ENCODE results near the gene PMS2. TPM values are rescaled to one million over a fixed set of nuclear protein-coding genes. Genes with fewer than 3 reads are reported as not detected.
A peak's percentile ranks its signal among the peaks of the same experiment; 100 is the strongest.
"Not testable (repeated sequence)": the region's sequence is repeated elsewhere in the genome, so short reads cannot be mapped to it uniquely, and the experiment has no call there.

Gene PMS2
- total RNA-seq, 1 donor from 2014 or later = 9.9 TPM

DNA sequence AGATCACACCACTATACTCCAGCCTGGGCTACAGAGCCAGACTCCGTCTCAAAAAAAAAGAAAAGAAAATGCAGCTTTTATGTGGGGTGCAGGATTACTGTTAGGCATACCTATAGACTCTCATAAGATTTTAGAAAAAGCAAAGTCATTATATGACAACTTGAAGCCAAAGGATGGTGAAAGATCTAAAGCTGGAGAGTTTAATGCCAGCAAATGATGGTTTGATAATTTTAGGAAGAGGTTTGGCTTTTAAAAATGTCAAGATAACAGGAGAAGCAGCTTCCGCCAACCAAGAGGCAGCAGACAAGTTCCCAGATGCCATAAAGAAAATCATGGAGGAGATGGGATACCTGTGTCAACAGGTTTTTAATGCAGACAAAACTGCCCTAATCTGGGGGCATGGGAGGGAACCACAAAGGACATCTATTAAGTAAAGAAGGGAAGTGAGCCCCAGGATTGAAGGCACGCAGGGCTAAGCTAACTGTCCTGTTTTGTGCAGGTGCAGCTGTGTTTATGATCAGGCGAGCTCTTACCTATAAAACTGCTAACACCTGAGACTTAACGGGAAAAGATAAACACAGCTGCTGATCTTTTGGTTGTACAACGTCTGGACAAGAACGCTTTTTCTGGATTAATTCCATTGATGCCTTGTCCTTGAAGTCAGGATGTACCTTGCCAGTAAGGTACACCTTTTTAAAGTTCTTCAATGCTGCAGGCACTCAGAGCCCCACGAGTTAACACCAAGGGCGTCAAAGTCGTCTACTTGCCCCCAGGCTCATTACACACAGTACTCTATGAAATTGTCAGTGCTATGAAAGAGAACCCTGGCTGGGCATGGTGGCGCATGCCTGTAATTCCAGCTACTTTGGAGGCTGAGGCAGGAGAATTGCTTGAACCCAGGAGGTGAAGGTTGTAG lies 11.8 kb upstream of the PMS2 start:
- ATAC-seq (no peak), DNase-seq (ENCODE audit: low spot score) (no peak)
- intact Hi-C loops (cut with DNase I) = no loop called here

DNA sequence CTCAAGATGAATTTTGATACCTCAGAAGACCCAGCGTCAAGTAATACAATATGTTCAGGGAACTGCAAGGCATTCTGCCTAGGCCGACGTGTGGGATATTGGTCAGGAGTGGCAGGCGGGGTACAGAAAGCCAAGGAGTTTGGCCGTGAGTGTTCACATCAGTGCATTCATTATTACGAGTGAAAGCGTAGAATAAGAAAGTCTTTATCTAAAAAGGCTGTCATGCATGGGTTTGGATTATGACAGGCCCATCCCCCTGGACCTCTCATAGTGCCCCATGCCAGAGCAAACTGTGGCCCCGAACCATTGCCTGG lies 7.8 kb upstream of the PMS2 start:
- no peak for DNase-seq (ENCODE audit: low spot score)
- intact Hi-C loops (cut with DNase I) = no loop called here
- ATAC-seq = no peak

DNA sequence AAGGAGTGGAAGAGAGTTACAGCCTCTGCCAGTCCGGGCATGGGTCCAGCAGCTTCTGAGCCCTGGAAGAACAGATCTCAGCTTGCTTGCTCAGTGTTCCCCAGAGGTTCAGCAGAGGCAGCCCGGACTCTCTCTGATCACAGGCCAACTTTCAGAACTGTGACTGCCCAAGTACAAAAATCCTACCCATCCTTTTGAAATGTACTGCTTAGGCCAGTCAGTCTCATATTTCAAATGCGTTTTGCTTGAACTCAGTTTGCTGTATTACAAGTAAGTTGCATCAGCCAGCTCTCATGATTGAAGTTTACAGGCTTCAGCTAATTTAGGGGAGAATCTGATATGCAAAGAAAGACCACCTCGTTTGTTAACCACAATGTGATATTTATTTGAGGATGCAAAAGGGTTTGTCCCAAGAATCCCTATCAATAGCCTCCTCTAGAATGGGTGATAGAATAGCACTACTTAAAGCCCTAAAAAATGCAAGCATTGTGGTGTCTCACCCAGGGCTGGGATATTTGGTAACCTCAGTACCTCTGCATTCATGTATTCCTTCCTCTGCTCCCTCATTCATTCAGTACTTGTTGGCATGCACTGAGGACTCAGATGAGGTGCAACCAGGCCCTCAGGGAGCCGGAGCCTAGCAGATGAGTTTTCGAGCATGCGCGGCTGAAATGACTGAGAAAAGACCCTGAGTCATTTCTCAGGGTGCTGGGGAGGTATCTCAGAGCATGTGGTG lies 7.2 kb upstream of the PMS2 start:
- peak; percentile 79 for DNase-seq (ENCODE audit: low spot score)
- intact Hi-C loops (cut with DNase I) = no loop called here
- peak; percentile 92 for ATAC-seq

DNA sequence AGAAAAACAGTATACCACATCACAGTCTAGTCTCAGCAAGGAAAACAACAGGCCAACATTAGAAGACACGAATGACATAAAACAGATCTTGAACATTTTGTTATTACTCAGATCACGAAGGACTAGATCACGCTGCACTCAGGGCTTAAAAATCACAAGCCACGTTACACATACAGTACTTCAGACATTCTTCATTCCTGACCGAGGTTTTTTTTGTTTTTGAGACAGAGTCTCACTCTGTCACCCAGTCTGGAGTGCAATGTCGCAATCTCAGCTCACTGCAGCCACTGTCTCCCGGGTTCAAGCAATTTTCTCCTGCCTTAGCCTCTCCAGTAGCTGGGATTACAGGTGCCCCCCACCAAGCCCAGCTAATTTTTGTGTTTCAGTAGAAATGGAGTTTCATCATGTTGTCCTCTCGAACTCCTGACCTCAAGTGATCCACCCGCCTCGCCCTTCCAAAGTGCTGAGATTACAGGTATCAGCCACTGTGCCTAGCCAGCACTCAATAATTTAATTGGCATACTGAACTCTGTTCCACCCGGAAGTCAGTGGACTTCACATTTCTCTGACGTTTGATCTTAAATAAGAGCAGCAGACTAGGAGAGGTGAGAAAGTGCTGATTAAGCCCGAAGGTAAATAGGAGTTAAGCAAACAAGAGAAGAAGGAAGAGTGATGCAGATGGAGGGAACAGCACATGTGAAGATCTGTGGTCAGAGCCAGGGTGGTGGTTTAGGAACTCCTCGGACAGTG lies 3.7 kb upstream of the PMS2 start:
- ATAC-seq = no peak

DNA sequence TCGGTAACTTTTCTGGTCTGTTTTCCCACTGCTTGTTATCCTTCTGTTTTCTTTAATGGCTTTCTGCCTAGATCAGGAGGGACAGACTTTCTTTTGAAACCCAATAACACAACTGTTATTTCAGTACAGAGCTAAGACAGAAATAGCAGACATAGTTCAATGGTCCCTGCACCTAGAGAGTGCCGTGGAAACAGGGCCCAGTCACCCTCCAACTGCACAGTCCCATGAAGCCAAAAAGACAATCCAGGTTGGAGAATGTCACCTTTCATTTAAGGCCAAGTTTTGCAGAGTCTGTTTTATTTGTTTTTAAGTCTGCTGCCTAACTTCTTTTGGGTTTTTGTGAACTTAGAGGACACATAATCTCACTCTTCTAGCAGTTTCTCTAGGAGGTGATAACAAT lies 2.7 kb upstream of the PMS2 start:
- intact Hi-C loops (cut with DNase I) = no loop called here
- DNase-seq (ENCODE audit: low spot score) (no peak), ATAC-seq (no peak)

More for the DNA sequence above, 3.7 kb upstream of the PMS2 start:
- intact Hi-C loops (cut with DNase I) = no loop called here
- DNase-seq (ENCODE audit: low spot score) = no peak

DNA sequence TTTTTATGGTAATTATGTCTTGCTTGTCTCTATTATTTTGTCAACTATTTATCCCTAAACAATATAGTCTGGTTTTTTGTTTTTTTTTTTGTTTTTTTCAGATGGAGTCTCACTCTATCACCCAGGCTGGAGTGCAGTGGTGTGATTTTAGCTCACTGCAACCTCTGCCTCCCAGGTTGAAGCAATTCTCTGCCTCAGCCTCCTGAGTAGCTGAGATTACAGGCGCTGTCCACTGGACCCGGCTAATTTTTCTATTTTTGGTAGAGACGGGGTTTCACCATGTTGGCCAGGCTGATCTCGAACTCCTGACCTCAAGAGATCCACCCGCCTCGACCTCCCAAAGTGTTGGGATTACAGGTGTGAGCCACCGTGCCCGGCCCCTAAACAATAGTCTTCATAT lies 1.5 kb upstream of the PMS2 start:
- intact Hi-C loops (cut with DNase I); ATAC-seq: not testable (repeated sequence)
- peak; percentile 34 for DNase-seq (ENCODE audit: low spot score)

DNA sequence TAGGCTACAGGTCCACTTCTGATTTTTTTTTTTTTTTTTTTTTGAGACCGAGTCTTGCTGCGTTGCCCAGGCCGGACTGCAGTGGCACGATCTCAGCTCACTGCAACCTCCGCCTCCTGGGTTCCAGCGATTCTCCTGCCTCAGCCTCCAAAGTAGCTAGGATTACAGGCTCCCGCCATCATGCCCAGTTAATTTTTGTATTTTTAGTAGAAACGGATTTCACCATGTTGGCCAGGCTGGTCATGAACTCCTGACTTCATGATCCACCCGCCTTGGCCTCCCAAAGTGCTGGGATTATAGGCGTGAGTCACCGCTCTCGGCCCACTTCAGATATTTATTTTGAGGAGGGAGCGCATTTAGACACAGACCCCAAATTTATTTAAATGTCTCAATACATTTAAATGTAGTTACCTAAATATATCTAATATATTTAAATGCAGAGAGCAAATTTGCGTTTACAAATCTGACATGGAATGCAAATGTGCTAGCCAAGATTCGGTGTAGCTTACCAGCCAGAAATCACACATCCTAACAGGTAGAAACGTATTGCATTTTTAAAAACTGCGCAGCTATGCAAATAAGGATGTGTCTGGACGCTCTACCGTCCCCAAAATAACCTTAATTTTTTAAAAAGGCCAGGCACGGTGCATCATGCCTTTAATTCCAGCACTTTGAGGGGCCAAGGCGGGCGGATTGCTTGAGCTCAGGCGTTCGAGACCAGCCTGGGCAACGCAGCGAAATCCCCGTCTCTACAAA lies 836 bp downstream of the PMS2 start:
- DNase-seq (ENCODE audit: low spot score); intact Hi-C loops (cut with DNase I); ATAC-seq: not testable (repeated sequence)

DNA sequence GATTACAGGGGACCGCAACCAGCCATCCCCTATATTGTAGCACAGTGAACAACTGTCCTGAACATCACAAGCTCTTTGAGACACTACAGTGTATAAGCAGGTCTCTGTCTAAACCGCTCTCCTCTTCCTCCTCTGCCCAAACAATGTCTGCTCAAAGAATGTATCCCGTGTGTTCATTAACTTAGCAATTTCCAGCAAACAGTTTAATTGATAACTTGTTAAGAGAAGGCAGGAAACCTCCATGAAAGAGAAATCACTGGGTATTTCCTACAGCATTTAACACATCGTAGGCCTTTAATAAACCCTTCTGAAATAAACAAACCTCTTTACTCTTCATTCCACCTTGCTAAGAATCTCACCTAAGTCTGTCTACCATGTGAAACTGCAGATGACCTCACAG lies 1.5 kb downstream of the PMS2 start:
- ATAC-seq = no peak
- intact Hi-C loops (cut with DNase I) = no loop called here
- DNase-seq (ENCODE audit: low spot score) = no peak

DNA sequence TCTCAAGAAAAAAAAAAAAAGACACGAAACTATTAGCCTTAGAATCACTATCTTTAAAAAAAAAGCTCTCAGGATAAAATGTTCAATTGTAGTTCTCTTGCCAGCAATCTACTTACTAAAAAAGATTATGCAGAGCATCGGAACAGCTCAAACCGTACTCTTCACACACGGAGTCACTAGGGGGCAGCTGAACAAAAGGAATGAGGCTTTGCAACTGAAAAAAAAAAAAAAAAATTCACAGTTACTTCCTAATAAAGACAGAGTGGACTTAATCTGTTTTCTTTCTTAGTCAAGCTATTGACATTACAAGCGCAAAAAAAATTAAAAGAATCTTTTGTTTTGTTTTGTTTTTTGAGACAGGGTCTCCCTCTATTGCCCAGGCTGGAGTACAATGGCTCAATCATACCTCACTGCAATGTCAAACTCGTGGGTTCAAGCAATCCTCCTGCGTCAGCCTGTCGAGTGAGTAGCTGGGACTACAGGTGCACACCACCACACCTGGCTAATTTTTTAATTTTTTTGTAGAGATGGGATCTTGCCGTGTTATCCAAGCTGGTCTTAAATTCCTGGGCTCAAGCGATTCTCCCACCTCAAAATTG lies 11.5 kb downstream of the PMS2 start:
- ATAC-seq (peak; percentile 83), DNase-seq (ENCODE audit: low spot score) (no peak)
- intact Hi-C loops (cut with DNase I) = loop anchor here (10.0 kb wide), 1 partner anchor 327 kb away; no protein-coding TSS in a partner anchor

DNA sequence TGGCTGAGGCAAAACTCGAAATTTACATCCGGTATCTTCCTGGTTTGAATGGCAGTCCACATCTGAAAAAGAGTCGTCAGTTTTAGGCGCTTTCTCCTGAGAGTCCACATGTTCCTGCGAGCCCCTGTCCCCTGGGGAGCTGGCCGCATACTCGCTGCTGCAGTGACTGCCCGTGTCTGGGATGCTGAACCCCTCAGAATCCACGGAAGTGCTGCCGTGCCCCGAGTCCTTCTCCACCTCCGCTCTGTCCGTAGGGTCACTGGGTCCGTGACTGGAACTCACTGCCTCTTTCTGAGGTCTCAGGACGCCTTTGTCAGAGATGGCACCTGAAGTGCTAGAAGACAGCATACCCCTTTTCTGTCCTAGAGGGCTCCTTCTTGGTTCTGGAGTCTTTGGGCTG lies 21.8 kb downstream of the PMS2 start:
- intact Hi-C loops (cut with DNase I); DNase-seq (ENCODE audit: low spot score); ATAC-seq: not testable (repeated sequence)

DNA sequence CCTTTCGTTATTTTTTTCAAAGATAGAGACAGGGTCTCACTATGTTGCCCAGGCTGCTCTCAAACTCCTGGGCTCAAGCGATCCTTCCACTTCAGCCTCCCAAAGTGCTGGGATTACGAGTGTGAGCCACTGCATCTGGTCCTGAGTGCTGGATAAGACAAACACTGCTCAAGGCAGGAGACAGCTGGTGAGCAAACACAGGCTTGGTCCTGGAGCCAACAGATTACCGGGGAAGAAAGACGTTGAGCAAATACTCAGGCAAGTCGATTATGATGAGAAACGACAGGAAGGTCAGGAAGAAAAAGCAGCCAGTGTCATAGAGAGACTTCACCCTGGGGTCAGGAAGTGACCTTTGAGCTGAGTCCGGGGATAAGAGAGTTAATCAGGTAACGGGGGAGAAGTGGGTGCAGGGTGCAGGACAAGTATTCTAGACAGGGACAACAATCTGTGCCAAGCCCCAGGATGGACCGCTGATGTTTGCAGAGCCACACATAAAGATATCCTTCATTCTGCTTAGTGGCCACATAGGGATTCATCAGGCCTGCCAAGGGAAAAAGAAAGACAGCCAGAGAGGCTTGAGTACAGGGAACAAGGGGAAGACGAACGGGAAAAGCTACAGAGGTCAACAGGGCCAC lies 29.1 kb downstream of the PMS2 start:
- intact Hi-C loops (cut with DNase I); DNase-seq (ENCODE audit: low spot score); ATAC-seq: not testable (repeated sequence)

DNA sequence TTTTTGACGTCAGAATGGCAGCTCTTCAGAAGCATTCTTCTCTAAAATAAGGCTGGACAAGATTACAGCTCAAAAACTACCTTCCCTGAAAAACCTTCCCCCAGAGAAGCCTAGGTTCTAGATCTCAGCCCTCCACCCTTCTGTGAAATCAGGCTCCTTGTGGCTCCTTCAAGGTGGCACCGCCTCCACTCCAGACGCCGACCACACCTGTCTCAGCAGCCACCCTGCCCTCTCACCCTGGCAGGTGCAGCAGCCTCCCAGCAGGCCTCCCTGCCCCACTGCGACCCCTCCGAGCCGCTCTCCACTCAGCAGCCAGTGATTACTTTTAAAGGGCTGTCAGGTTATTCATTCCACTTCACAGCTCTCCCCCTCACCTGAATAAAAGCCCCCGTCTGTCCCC lies 35.3 kb downstream of the PMS2 start:
- intact Hi-C loops (cut with DNase I); DNase-seq (ENCODE audit: low spot score); ATAC-seq: not testable (repeated sequence)

DNA sequence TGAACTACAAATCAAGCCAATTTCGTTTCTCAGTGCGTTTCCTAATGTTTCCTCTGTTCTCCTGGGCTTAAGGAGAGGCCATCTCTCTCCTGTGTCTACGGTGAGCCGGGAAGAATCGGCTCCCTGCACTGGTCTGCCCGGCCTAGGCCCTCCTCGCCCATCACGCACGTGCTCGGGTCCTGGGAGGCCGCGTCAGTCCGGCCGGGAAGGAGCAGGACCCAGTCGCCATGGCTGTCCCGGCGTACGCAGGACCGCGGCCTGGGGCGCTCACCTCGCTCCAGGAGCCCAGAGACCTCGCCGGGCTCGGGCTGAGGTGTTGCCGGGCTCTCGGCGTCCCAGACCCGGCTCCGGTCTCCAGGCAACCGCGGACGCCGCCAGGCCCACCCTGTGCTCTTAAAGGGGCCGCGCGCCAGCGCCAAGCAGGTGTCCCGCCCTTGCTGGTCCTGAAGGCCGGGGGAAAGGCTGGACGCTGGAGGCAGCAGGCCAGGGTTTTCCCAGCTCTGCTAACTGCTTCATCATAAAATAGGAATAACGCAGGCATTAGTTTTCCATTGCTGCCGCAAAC lies 38.4 kb downstream of the PMS2 start, which contains the start of gene RSPH10B:
RSPH10B (minus strand) TSS at position 343 of the 565 bp plus-strand sequence. CDS start 3,573 bp downstream, outside the sequence.
- DNase-seq (ENCODE audit: low spot score); intact Hi-C loops (cut with DNase I): not testable (repeated sequence)
- ATAC-seq = peak; percentile 74

DNA sequence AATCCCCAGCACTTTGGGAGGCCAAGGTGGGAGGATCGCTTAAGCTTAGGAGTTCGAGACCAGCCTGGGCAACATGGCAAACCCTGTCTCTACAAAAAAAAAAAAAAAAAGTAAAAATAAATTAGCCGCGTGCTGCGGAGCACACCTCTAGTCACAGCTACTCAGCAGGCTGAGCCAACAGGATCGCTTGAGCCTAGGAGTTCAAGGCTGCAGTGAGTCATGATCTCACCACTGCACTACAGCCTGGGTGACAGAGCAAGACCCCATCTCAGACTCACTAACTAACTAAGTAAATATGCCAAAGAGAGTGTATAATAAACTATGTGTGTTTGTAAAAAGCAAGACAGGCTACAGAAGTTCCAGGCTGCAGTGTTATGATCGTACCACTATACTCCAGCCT lies 45.0 kb downstream of the PMS2 start:
- DNase-seq (ENCODE audit: low spot score); intact Hi-C loops (cut with DNase I); ATAC-seq: not testable (repeated sequence)

DNA sequence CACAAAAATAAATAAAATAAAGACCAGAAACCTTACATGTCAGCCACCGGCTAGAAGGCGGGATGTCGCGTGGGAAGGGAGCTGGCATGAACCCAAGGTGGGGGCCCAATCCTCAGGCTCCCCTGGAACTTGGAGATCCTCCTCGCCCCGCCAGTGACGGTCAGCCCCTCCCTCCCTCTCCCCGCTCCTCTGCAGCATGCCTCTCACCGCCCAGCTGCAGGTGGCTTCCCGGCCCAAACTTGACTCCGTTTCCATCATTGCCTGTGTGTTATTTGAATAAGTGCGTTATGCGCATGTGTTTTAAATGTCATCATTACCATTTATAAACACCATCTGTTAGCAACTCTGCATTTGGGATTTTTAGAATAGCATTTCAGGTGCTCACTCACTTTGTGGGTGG lies 45.6 kb downstream of the PMS2 start:
- intact Hi-C loops (cut with DNase I); DNase-seq (ENCODE audit: low spot score); ATAC-seq: not testable (repeated sequence)

DNA sequence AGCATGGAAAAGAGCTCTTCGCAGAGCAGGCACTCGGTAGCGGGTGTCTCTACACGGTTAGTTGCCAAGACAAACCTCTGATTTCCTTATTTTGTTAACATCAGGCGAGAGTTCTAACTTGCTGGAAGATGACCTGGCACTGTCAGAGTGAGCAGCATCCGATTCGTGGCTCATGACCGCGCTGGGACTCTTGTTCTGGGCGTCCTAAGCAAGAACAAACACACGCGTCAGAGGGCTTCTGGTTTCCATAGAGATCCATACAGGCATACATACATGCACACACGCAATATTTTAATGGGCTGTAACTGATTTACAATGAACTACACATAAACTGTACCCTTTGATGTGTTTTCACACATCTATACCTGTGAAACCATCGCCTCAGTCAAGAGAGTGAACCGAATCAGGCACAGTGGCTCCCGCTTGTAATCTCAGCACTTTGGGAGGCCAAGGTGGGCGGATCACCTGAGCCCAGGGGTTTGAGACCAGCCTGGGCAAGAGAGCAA lies 73.9 kb downstream of the PMS2 start:
- DNase-seq (ENCODE audit: low spot score); intact Hi-C loops (cut with DNase I); ATAC-seq: not testable (repeated sequence)

Data from sciatic nerve (tissue), 2 donors.